ENCODE data around the gene EPB41L4B. TPM values are rescaled to one million over a fixed set of nuclear protein-coding genes. Genes with fewer than 3 reads are reported as not detected.
A peak's percentile ranks its signal among the peaks of the same experiment; 100 is the strongest.

EPB41L4B gene
- total and polyA plus RNA-seq, 12 donors: 0.20 to 15.2 (median 4.4) TPM

- intact Hi-C loops (cut with DNase I): no loop called here
- Histone ChIP-seq H3K4me1 (no peaks in the 10 kb centered on the region), H3K27me3 (no peaks in the 10 kb centered on the region), H3K27ac (no peak overlapping the region), H3K36me3 (no peaks in the 10 kb centered on the region), H3K9me3 (peaks cover 0 to 13% (median 4%) of the 10 kb centered on the region in 11 donors), H3K4me3 (no peak overlapping the region)
- ATAC-seq (no peak), DNase-seq (no peak)
- 83 to 86% methylated on average over 5 of the region's 5 CpGs for WGBS, 2 donors
- TF ChIP-seq, protein P1, sequence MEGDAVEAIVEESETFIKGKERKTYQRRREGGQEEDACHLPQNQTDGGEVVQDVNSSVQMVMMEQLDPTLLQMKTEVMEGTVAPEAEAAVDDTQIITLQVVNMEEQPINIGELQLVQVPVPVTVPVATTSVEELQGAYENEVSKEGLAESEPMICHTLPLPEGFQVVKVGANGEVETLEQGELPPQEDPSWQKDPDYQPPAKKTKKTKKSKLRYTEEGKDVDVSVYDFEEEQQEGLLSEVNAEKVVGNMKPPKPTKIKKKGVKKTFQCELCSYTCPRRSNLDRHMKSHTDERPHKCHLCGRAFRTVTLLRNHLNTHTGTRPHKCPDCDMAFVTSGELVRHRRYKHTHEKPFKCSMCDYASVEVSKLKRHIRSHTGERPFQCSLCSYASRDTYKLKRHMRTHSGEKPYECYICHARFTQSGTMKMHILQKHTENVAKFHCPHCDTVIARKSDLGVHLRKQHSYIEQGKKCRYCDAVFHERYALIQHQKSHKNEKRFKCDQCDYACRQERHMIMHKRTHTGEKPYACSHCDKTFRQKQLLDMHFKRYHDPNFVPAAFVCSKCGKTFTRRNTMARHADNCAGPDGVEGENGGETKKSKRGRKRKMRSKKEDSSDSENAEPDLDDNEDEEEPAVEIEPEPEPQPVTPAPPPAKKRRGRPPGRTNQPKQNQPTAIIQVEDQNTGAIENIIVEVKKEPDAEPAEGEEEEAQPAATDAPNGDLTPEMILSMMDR (IDR thresholded peaks at IDR 0.05): no peak
These were observed 171.8 kb downstream of the EPB41L4B start for GRCh38 chr9:109149089-109149488.

DNA sequence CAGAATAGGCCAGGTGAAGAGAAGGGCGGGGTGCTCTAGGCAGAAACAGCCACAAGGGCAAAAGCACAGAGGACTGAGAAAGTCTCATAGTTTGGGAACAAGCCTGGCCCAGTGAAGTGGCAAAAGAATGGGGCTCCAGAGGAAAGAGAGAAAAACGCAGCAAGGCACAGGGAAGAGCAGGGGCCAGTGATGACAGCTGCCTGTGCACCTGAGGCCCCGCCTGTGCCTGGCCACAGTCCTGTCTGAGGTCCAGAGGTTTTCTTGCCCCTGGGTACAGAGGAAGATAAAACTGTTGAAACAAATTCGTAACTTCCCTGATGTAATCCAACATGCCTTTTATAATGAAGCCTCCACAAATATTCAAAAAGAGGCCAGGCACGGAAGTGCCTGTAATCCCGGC is 175.8 kb downstream of the EPB41L4B start:
- Histone ChIP-seq H3K27ac (no peak overlapping the region), H3K4me3 (no peak overlapping the region), H3K36me3 (no peaks in the 10 kb centered on the region), H3K4me1 (peaks cover 0 to 3% (median 0%) of the 10 kb centered on the region in 9 donors), H3K9me3 (no peaks in the 10 kb centered on the region), H3K27me3 (no peaks in the 10 kb centered on the region)
- 89 to 90% methylated on average over 6 of the region's 6 CpGs for WGBS, 2 donors
- intact Hi-C loops (cut with DNase I): no loop called here
- ATAC-seq (no peak), DNase-seq (no peak)
- TF ChIP-seq, protein P1 (IDR thresholded peaks at IDR 0.05): no peak

DNA sequence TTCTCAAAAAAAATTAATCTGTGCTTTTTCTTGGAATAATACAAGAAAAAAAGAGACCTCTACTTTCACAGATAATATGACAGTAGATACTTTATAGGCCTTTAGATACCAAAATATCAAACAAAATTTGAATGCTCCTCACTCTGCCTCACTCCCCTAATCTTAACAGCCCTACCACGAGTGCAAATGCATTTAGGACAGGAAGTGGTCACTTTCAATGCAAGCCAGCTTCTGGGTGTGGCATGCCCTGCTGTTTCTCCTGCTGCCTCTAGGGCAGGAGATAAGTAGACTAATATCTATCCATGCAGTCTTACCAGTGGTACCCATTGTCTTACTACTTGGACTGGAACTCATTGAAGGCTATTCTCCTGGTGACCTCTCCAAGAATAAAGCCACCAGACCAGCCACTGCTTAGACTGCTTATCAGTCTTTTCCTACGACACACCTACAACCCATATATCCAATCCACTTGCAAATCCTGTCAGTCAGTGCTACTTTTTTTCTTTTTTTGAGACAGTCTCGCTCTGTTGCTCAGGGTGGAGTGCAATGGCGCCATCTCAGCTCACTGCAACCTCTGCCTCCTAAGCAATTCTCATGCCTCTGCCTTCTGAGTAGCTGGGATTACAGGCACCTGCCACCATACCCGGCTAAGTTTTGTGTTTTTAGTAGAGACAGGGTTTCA is 176.8 kb downstream of the EPB41L4B start:
- no peak overlapping the region for H3K4me3 ChIP-seq
- 74 to 82% methylated on average over 5 of the region's 5 CpGs for WGBS, 2 donors

GRCh38 chr9:109141375-109141774 is 179.5 kb downstream of the EPB41L4B start:
- TF ChIP-seq, protein P1 (IDR thresholded peaks at IDR 0.05): no peak
- H3K36me3 ChIP-seq: no peaks in the 10 kb centered on the region
- 94 to 95% methylated on average over 5 of the region's 5 CpGs for WGBS, 2 donors
- intact Hi-C loops (cut with DNase I): no loop called here
- no peak overlapping the region for H3K4me3 ChIP-seq
- H3K27ac ChIP-seq: no peak overlapping the region
- no peak for DNase-seq
- no peaks in the 10 kb centered on the region for H3K27me3 ChIP-seq
- peaks cover 0 to 3% (median 0%) of the 10 kb centered on the region in 9 donors for H3K4me1 ChIP-seq
- no peaks in the 10 kb centered on the region for H3K9me3 ChIP-seq
- ATAC-seq: no peak

More for the DNA sequence above, 176.8 kb downstream of the EPB41L4B start:
- Histone ChIP-seq H3K27me3 (no peaks in the 10 kb centered on the region), H3K9me3 (no peaks in the 10 kb centered on the region), H3K36me3 (no peaks in the 10 kb centered on the region), H3K27ac (no peak overlapping the region), H3K4me1 (peaks cover 0 to 3% (median 0%) of the 10 kb centered on the region in 9 donors)
- intact Hi-C loops (cut with DNase I): no loop called here
- TF ChIP-seq, protein P1 (IDR thresholded peaks at IDR 0.05): peak in 1 of 9 donors; percentile 23
- DNase-seq (no peak), ATAC-seq (no peak)

Data from heart right ventricle (tissue), 16 donors.